Adrenal gland (tissue), 5 donors: Measurements from ENCODE around the gene FGG.

Experiments
- CTCF ChIP-seq, 6 experiments: fragments of 450-650 bp in 4 of 6; fragments of 200-600 bp in 2 of 6; sonication (generic) in 1 of 6; IDR thresholded peaks; 1 replicate in 5 of 6; 2 replicates in 1 of 6; pipeline versions ENCODE4 v1.5.1 to v1.8.0; 2016 to 2021; ENCODE audit warnings: antibody characterized with exemption in 6 of 6, mild to moderate bottlenecking in 2 of 6, moderate library complexity in 1 of 6
- POLR2A ChIP-seq, 2 donors: fragments of 450-650 bp; IDR thresholded peaks; one replicate each; pipeline ENCODE4 v1.6.1; 2017; ENCODE audit warnings: antibody characterized with exemption in 2 of 2, mild to moderate bottlenecking in 2 of 2, moderate library complexity in 1 of 2
- donor health status: DM: no; HTN: no; CAD: no.

- TF ChIP-seq CTCF (IDR thresholded peaks at IDR 0.05) (no peak), POLR2A (IDR thresholded peaks at IDR 0.05) (no peak)
Observed at GRCh38 chr4:154611833-154612232, 623 bp downstream of the FGG start.
